CD4-positive, alpha-beta T cell treated with Interleukin-15 for 4 hours (primary cell): ENCODE data around the gene CCL27.

Source experiments
- DNase-seq: peaks from one replicate; pipeline ENCODE4 v3.0.0-alpha.2; 2020; ENCODE audit warnings: low spot score

Gene CCL27

DNA sequence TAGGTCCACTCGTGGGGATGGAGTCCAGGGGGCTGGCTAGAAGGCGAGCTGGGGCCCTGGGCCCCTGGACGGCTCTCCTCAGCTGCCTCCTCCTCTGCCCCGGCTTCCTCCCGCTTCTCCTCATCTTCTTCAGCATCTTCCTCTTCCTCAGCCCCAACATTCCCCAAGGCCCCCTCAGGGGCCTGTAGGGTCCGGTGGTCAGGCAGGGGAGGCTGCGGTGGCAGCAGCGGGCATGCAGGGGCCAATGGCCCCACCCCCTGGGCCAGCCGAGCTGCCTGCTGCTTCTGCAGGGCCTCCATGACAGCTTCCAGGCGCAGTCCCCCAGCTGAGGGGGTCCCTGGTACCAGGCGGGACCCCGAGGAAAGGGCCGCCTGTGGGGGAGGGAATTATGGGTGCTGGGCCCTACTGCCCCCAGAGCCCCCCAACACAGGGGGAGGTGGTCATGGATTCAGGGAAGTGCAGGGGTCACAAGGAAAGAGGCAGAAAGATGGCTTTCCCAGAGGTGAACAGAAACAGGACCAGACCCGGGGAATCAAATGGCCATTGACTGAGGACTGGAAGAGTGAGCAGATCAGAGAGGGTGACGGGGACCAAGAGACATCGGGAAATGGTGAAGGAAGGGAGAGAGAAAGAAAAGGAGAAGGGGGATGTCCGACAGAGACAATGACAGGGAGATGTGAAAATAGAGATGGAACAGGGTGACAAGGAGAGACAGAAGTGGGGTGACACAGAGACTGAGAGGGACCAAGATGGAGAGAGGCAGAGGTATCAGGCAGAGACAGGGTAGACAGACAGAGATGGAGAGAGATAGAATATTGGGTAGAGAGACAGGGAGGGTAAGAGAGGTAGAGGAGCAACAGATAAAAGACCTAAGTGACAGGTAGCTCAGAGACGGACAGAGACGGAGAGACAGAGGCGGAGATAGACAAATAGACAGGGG, 34.5 kb downstream of the CCL27 start:
- DNase-seq = no peak

DNA sequence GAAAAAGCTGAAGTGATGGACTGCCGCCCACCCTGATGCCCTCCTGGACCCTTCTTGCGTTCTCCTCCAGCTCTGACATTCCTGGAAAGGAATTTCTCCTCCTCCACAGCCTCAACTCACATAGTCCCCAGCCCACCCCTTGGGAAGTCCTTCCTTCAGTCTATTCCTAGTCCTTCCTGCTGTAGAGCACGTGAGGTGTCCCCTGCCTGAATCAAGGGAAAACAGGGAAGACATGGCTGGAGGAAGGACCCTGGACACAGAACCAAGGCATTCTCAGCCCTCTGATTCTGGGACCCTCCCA, 37.3 kb downstream of the CCL27 start:
- DNase-seq = no peak

- DNase-seq = no peak
Measured at GRCh38 chr9:34624475-34625185, 37.8 kb downstream of the CCL27 start.

GRCh38 chr9:34623374-34624235, 38.9 kb downstream of the CCL27 start:
- no peak for DNase-seq

DNA sequence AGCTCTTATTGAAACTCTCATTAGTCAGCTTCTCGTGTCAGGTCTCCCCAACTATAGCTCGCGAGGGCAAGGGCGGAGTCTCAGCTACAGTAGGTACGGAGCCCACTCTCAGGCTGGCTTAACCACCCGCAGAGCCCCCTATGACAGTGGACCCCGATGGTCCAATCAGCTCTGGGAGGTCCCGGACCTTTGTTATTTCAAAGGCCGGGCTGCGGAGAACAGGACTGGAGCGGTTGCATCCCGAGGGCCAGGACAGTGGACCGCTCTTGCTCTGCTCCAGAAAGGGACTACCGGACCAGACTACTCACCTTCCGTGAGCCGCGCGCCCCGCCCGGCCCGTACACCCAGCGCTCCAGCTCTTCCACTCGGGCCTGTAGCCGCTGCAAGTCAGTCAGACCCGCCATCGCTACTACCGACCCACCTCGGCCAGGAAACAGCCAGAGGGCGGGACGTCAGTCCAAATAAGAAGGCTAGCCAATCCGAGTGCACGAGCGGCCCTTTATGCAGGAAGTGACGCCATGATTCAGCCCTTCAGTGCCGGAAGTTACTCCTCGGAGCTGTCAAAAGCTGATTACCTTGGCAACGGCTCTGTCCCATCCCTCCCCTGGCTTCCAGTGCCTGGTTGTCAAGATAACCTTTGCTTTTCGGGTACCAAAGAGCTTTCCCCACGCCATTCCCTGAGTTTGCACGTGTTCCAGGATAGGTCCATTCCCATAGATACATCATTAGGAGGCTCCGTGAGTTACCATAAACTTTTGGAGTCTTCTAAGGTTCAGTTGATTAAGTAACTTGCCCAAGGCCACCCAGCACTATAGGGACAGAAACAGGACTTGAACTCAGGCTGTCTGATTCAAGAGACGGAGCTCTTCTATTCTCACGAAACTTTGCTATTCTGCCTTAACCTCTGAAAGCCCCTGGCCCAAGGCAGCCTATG, 42.1 kb downstream of the CCL27 start, which contains the start of gene DCTN3:
TSS of gene DCTN3 (minus strand) at position 435 of the 934 bp plus-strand sequence. CDS start at position 404, 31 bp downstream.
- DNase-seq = peak; percentile 93

GRCh38 chr9:34615132-34615531, 47.3 kb downstream of the CCL27 start:
- DNase-seq = no peak

- peak; percentile 73 for DNase-seq
Measured at GRCh38 chr9:34612788-34613390, 49.6 kb downstream of the CCL27 start.
